ELR (cell line): Measurements from ENCODE around the gene HSPB2.
A peak's percentile ranks its signal among the peaks of the same experiment; 100 is the strongest.
"Not testable (repeated sequence)": the region's sequence is repeated elsewhere in the genome, so short reads cannot be mapped to it uniquely, and the experiment has no call there.

Source experiments
- DNase-seq: peaks from one replicate; pipeline ENCODE4 v3.0.0-alpha.2; 2015; ENCODE audit warnings: low read depth

Gene HSPB2

DNA sequence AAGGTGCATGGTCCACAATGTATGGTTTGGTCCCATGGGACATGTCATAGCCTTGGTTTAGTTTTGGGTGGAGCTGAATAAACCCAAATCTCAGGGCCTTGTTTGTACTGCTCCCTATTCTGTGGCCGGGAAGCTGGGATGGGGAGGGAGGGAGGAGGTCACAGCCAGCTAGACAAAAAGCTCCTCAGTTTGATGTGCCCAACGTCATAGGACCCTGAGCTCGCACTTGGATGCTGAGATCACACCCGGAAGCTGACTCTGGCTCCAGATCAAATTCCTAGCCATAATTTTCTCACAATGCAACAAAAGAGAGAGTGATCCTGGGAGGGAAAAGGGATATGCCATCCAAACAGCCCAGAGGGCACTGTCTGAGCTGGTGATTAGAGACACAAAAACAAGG lies 1.5 kb downstream of the HSPB2 start:
- peak; percentile 44 for DNase-seq

DNA sequence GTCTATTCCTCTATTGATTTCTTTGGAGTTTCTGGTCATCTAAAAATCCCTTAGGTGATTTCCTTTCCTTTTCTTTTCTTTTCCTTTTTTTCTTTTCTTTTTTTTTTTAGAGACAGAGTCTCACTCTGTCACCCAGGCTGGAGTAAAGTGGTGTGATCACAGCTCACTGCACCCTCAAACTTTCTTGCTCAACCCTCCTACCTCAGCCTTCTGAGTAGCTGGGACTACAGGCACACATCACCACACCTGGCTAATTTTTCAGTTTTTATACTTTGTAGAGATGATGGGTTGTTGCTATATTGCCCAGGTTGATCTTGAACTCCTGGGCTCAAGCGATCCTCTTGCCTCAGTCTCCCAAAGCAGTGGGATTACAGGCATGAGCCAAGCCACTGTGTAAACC lies 4.2 kb downstream of the HSPB2 start:
- no peak for DNase-seq

DNA sequence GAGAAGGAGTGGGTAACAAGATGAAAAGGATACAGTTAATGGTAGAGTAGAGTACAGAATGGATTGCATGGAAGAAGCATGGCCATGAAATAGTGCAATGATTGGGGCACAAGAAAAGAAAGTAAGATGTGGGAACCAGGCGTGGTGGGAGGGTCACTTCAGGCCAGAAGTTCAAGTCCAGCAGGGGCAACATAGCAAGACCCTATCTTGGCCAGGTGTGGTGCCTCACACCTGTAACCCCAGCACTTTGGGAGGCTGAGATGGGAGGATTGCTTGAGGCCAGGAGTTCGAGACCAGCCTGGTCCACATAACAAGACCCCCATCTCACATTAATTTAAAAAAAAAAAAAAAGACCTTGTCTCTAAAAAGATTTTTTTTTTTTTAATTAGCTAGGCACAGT lies 4.8 kb downstream of the HSPB2 start:
- no peak for DNase-seq

DNA sequence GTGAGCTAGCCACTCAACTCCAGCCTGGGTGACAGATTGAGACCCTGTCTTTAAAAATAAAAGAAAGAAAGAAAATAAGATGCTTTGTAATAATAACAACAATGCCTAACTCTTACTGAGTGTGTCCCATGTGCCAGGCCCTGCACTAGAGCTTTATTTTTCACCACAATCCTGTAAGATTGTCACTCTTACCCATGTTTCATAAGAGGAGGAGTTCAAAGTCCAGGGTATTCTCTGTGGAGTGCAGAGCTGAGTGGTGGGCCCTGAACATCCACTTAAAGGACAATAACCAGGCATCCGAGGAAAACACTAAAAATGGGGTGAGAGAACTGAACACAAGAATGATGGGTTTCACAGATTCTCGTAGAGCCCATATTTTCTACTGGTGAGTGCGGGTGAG lies 5.3 kb downstream of the HSPB2 start:
- DNase-seq, result no peak

DNA sequence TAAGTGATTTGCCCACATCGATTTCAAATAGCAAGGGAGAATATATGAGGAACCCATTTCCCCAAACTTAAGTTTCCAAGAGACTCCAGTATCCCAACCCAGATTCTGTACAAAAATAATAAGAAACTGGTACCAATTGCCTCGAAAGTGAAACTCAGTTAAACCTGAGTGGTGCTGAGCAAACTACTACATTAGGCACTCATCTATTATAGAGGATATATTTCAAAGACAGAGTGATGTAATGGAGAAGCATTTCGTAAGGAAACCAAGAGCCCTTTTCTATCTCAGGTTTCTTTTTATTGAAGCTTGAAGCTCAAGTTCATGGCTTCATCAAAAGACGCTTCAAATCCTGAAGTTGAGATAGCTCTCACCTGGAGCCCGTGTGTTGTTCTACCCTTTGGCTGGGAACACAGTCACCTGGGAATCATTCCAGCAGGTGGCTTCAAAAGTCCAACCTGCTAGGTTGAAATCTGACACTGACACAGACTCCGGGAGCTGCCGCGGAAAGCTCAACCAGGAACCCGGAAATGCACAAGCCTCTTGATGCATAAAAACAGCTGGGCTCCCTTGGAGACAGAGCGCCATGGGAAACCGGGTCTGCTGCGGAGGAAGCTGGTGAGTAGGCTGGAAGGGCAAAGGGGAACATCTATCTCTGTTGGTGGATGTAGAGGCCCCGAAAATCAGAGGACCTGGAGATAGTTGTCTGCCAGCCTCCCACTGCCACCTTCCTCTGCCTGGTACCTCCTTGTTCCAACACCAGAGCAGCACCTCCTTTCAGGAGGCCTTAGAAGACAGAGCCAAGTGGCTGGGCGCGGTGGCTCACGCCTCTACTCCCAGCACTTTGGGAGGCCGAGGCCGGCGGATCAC lies 6.1 kb downstream of the HSPB2 start, which contains the start of gene C11orf52:
TSS of gene C11orf52 (plus strand) at position 524 of the 867 bp plus-strand sequence. CDS start at position 584, 60 bp downstream.
- peak; percentile 35 for DNase-seq

DNA sequence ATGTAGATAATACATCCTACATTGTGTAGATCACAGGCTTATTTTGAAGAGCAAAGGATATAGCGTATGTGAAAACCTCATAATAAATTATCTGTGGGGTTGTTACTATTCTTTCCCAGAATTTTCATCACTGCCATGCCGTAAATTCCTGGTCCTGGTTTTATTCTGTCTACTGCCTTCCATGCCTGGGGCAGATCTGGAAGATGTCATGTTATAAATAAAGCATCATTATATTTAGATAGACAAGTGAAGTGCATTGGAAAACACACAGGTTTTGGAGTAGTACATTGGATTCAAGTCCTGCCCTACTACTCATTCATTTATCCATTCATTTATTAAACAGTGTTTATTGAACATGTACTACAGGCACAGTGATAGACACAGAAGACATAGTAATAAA lies 8.4 kb downstream of the HSPB2 start:
- DNase-seq, result no peak

DNA sequence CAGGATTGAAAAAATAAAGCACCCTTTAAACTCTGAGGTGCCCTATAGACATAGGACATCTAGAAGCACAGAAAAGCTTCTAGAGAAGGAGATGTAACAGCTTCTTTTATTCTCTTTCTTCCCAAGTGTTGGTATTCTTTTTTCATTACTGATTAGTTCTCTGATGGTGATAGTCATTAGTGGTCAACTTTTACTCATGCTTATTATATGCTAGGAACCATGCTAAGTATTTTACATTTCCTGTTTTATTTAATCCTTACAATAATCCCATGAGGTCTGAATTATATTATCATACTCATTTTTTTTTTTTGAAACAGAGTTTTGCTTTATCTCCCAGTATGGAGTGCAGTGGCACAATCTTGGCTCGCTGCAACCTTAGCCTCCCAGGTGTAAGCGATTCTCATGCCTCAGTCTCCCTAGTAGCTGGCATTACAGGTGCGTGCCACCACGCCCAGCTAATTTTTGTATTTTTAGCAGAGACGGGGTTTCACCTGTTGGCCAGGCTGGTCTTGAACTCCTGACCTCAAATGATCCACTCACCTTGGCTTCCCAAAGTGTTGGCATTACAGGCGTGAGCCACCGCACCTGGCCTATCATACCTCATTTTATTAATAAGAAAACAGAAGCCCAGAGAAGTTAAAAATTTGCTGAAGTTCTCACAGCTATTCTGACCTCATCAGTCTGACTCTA lies 9.2 kb downstream of the HSPB2 start:
- no peak for DNase-seq

DNA sequence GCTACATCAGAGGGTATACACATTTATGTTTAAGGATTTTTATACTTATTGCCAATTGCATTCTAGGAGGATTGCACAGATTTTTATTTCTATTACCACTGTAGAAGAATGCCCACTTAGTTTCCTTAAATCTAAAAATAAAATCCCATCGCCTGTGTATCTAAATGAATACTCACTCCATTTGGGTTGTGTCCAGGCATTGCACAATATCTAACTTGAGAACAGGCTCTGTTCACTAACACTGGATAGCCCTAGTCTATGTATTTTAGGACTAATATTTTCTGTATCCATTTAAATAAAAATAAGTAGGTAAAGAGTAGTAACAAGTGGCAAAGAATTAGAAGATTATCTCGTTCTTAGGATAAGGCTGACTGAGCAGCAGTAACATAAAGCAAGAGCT lies 10.3 kb downstream of the HSPB2 start:
- DNase-seq, result peak; percentile 62

DNA sequence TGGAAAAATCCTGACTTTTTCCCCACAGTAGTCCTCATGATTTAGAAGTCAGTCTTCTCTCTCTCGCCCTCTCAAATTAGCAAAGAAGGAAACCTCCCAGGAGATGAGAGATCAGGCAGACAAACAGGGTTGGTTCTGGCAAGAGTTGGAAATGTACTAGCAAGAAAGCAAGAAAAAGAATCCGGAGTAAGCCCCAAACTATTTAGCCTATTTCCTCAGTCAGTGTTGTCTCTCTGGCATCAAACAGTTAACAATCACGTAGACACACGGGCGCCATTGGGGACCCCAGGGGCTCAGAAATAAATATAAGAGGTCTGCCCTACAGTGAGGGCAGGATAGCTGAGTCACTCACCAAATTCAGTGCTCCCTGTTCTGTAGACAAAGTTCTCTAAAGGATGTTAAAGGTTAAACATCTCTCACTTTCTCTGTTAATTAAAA lies 10.8 kb downstream of the HSPB2 start:
- DNase-seq, result peak; percentile 25

DNA sequence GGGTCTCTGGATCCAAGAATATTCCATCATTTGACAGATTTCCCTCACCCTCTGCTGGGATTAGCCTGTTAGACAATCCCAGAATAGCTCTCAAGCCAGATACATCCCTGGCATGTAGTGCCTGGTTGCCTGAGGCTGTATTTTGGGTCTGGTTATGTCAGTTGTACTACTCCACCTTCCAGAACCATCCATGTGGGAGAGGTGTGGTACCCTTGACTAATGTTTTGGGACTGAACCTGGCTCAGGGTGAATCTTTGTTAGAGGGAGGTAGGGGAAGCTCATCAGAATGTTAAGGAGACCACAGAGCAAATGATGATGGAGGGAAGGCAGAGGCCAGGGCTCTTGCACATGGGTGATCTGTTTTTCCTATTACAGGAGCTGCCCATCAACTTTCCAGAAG lies 11.4 kb downstream of the HSPB2 start:
- DNase-seq, result no peak

DNA sequence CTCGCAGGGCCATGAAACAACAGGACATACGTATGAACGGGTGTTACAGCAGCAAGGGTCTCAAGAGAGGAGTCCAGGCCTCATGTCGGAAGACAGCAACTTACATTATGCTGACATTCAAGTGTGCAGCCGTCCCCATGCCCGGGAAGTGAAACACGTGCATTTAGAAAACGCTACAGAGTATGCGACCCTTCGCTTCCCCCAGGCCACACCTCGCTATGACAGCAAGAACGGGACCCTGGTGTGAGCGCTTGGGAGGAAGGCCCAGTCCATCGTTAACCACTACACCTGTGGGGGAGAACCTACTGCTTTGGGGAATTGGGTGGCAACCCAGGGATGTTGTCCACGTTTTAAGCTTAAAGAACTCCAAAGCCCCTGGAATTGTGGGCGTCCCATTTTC lies 13.4 kb downstream of the HSPB2 start:
- DNase-seq, result no peak

DNA sequence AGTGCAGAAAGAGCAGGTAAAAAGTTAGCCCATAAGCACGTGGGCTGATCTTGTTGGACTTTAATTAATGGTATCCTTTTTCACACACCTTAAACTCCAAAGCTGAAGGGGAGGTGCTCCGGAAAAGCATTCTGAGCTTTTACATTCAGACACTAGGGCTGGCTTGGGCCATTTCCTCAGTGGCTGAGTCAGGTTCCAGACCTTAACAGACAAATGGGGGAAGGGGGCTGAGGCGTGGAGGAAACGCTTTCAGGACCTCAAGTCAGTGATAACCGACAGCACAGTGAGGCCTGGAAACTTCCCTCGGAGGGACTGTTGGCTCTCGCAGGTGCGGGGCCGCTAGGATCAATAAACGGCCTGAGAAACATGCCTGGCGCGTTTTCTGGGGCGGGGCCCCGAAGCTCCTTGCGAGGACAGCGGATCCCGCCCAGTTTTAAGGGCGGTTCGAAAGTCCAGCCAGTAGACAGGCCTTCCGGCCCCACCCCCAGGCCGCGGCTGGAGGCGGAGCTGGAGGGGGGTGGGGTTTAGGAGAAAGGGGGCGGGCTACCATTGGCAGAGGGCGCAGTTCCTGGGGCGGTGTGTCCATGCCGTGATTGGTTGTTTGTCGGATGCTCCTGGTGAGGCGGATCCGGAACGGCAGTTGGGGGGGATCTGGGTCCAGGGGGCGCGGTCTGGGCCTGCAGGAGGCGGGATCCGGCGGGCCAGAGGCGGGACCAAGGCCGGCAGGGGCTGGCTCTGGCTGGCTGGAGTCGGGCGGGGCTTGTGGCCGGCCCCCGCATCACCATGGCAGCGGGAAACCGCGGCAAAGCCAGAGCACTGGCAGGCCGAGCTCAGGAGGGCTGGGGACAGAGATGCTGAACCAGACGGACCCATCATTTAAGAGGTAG lies 14.2 kb downstream of the HSPB2 start:
- peak; percentile 96 for DNase-seq

DNA sequence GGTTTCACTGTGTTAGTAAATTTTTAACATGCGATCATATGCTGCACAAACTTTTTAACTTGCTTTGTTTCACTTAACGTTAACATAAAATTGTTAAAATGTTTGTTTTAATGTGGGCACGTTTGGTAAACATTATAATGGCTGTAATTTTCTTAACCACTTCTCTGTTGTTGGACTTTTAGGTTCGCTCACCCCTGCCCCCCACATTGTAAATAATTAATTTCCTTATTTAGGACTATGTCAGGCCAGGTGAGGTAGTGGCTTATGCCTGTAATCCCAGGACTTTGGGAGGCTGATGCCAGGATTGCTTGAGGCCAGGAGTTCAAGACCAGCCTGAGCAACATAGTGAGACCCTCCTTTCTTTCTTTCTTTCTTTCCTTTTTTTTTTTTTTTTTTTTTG lies 17.9 kb downstream of the HSPB2 start:
- no peak for DNase-seq

DNA sequence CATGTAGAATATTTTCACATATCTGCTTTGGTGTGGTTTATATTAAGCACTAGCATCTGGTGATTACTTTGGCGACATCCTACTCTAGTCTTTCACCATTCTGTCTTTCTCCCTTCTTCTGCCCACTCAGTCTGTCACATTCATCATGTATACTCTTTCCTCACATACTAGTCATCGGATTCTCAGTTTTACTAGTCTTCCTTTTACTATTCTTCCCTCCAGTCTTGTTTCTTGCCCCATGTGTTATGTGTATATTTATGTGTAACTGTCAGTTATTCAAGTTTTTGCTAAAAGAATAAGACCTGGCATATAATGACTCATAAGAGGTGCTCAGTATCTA lies 20.0 kb downstream of the HSPB2 start:
- DNase-seq, result no peak

DNA sequence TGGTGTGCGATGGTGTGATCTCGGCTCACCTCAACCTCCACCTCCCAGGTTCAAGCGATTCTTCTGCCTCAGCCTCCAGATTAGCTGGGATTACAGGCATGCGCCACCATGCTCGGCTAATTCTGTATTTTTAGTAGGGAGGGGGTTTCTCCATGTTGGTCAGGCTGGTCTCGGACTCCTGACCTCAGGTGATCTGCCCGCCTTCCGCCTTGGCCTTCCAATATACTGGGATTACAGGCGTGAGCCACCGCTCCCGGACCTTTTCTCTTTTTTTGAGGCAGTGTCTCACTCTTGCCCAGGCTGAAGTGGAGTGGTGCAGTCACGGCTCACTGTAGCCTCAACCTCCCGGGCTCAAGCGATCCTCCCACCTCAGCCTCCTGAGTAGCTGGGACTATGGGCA lies 20.6 kb downstream of the HSPB2 start:
- not testable (repeated sequence) for DNase-seq

DNA sequence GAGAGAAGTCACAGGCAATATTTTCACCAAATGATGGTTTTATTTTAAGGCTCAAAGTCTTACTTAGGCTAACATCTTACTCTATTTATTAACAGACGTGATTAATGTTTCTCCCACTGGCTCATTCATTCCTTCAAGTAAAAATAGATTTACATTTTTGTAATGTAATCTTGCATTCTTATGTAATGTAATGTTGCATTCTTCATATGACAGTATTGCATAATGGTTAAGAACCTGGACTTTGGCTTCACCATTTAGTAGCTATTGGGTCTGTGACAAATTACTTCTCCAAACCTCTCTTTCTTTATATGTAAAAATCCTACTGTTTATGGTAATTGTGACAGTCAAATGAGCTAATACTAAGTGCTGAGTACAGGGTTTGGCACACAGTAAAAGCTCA lies 21.3 kb downstream of the HSPB2 start:
- no peak for DNase-seq

DNA sequence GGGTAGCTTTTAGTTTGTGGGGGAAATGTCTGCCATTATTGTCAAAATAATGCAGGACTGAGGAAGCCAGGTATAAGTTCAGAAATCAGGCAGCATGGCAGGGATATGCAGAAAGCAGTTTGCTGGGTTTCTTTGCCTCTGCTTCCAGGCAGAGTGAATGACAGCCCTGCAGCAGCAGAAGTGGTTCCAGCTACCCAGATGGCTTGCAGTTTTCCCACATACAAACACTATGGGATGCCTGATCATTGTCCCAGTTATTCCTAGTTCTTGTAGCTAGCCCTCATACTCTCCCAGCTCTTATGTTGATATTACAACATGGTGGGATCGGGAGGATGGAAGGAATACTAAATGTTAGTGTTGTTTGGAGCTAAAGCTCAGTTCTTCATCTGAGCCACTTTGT lies 21.8 kb downstream of the HSPB2 start:
- no peak for DNase-seq

DNA sequence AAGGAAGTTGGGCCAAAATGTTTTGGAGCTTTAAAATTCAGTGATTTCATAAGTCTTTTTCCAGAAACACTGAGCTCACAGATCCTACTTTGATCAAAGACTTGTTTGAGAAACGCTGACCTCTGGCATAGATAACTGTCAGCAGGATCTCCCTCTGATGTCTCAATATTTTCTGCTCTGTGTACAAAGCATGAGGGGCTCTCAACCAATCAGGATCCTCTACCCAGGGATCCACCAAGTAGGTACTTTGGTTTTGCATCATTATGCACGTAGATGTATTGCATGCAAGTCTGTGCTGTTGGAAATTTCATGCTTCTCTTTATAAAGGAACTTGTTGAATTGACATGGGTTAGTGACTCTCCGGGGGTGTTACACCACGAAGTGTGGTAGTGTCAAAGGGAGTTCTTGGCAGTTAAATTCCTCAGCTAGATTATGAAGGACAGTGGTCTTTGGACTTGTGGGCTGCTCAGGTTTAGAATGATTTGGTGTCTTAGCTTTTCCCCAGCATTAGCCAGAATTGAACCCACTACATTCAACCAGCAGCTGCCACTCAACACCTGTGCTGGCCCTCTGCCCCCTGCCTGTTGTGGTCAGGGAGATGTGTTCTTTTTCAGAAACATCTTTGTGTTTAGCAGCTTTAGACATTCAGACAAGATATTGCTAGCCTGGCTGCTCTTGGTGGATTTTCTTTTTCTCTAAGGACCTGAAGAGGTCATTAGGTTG lies 22.9 kb downstream of the HSPB2 start:
- DNase-seq, result no peak

DNA sequence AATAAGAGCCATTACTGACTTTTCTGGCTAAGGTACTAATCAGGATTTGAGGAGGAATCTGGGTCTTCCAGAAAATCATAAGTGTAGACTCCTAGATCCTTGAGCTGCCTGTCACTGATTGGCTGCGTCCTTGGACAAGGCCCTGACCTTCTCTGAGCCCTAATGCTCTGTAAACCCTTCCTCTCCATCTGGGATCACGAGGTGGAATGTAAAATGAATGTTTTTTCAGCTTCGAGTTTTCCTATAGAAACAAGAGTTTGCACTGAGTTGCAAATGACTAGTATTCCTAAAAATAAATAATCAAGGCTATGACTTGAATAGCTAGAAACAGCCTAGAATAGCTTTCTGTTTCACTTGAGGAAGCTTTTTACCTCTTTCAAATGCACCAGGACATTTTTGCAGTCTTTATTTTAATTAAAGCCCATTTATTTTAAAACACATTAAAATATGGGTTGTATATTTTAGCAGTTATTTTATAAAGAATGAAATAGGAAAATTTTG lies 23.6 kb downstream of the HSPB2 start:
- DNase-seq, result no peak

DNA sequence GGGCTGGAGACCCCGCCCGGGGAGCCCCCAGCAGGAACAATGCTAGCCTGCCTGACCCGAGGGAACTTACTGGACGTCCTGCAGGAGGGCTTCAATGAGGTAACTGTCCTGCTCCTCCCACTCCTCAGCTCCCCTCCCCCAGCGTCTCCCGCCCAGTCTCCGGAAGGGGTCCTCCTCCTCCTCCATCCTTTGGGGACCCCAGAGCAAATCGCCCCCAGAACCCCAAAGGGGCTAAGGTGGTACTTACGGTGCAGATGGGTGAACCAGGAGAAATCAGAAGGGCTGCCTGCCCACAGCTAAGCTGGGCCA lies 24.9 kb downstream of the HSPB2 start:
- DNase-seq, result no peak

DNA sequence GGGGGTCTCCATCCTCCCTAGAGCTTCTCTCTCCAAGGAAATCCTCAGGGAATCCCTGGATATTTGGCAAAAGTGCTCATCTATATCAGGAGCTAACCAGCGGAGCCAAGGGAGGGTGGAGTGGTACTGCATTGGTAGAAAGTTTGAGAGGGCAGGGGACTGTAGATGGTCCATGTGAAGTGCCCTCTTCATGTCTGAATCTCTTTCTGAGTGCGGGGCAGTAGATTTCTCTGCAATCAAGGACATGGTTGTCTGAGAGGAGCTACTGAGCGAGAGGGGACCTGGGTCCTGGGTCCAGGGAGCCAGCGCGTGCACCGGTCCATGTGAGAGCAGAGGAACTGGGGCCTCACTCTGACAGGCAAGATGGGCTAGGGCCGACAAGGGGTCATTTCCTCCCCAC lies 25.3 kb downstream of the HSPB2 start:
- DNase-seq, result no peak

DNA sequence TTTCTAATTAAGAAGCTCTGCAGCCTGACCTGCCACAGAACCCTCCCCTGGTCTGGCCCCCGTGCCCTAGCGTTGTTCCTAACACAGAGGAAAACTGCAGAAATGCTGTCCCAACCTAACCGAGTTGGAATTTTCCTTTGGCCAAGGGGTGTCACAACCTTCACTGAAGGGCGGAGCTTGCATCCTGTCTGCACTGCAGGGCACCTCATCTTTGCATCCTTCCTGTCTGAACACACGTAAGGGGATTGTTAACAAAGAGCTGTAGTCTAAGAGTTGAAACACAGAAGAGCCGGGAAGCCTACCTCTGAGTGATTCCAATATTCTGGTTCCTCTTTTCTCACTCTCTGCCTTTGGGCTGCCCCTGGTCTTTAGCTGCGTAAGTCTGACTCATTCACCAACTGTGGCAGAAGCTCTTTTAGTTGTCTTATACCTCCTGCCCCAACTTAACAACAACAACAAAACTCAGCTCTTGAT lies 26.2 kb downstream of the HSPB2 start:
- peak; percentile 73 for DNase-seq
